Psoas muscle (tissue), 8 donors: Measurements from ENCODE around the gene TXNDC16. TPM values are rescaled to one million over a fixed set of nuclear protein-coding genes. Genes with fewer than 3 reads are reported as not detected.

Experiments used
- ATAC-seq, 4 donors: fragments of 200-7000 bp; cut with Tn5 transposase; one replicate each; pipeline ENCODE4 v1.9.1; 2020; ENCODE audit warnings: moderate library complexity in 3 of 4, mild to moderate bottlenecking in 2 of 4
- DNase-seq, 2 donors: peaks; one replicate each; pipeline ENCODE4 v3.0.0-alpha.2; 2020
- H3K27ac ChIP-seq: fragments of 200-600 bp; one replicate; pipeline ENCODE4 v1.8.0; 2022
- H3K27me3 ChIP-seq, 3 donors: fragments of 200-600 bp in 1 of 3; one replicate each; pipeline versions ENCODE4 v1.6.1 to v1.8.0; 2013 to 2022; ENCODE audit warnings: low read length in 2 of 3, mild to moderate bottlenecking in 2 of 3, moderate library complexity in 1 of 3; ENCODE audit not compliant: insufficient read depth in 3 of 3
- H3K36me3 ChIP-seq, 2 donors: fragments of 200-600 bp in 1 of 2; one replicate each; pipeline versions ENCODE4 v1.6.1 to v1.8.0; 2013 to 2022; ENCODE audit warnings: low read depth in 1 of 2, mild to moderate bottlenecking in 1 of 2, moderate library complexity in 1 of 2; ENCODE audit not compliant: insufficient read depth in 1 of 2
- H3K4me1 ChIP-seq: fragments of 200-600 bp; one replicate; pipeline ENCODE4 v1.8.0; 2022
- H3K4me3 ChIP-seq: fragments of 200-600 bp; one replicate; pipeline ENCODE4 v1.8.0; 2022; ENCODE audit warnings: mild to moderate bottlenecking
- H3K9me3 ChIP-seq: fragments of 200-600 bp; one replicate; pipeline ENCODE4 v1.8.0; 2022
- CTCF ChIP-seq: fragments of 200-600 bp; IDR thresholded peaks from one replicate; pipeline ENCODE4 v1.8.0; 2022; ENCODE audit warnings: antibody characterized with exemption
- WGBS, 3 donors: extraction: QIAGEN DNeasy Blood & Tissue Kit; methylation state at CpG; one replicate each; pipeline versions ENCODE4 v1.1.6 to v1.1.7; 2013; 5-methylcytosine and 5-hydroxymethylcytosine counted together
- intact Hi-C, 2 donors: fragments of 100-400 bp; cut with DNase I; formaldehyde crosslinking; loops; one replicate each; pipeline versions ENCODE4 v1.11.0 to v1.14.2; 2022
- polyA plus RNA-seq, 3 donors: library from polyadenylated mRNA; stranded (reverse); fragments of 200-250 nt; gene quantifications; one replicate each; pipeline ENCODE4 v1.2.3, GENCODE V29; 2013
- total RNA-seq, 4 donors: library from RNA; stranded (reverse); fragmentation: NEBNext Ultra II Directional in 2 of 4; extraction: Animal tissue kit (Norgen Biotek cat#: 25700) in 2 of 4; gene quantifications; one replicate each; pipeline versions ENCODE4 v1.2.1 to v1.2.4, GENCODE V29; 2021 to 2023
- donor health status: healthy with polysubstance abuse.
- donor health status: DM: no; HTN: no; CAD: no; lungs with moderate emphysema.
- donor health status: Bipolar disorder and iron deficiency.
- donor health status: healthy.
- donor health status: DM: yes; HTN: yes; CAD: no.
- donor health status: DM: no; HTN: no; CAD: no.
- donor health status: DM: no; HTN: no; CAD: no.
- donor health status: DM: yes; HTN: yes; CAD: no.

TXNDC16 gene
- total and polyA plus RNA-seq, 7 donors = 0.42 to 4.2 (median 1.8) TPM

GRCh38 chr14:52442602-52443001 lies 109.7 kb downstream of the TXNDC16 start:
- intact Hi-C loops = no loop called here

GRCh38 chr14:52442166-52442565 lies 110.1 kb downstream of the TXNDC16 start:
- WGBS, 3 donors = 85 to 93% (median 92%) methylated on average over 4 of the region's 4 CpGs
- H3K4me3 ChIP-seq = no peak overlapping the region

More at GRCh38 chr14:52442602-52443001, 109.7 kb downstream of the TXNDC16 start:
- no peak for TF ChIP-seq CTCF
- ATAC-seq (no peak), DNase-seq (no peak)
- Histone ChIP-seq H3K27me3 (no peaks in the 10 kb centered on the region), H3K4me1 (no peaks in the 10 kb centered on the region), H3K4me3 (no peak overlapping the region), H3K9me3 (no peaks in the 10 kb centered on the region), H3K27ac (no peak overlapping the region), H3K36me3 (peaks cover 2 to 18% of the 10 kb centered on the region in 2 donors)
- 86 to 95% (median 94%) methylated on average over 1 of the region's 1 CpG for WGBS, 3 donors

GRCh38 chr14:52439476-52439875 lies 112.8 kb downstream of the TXNDC16 start:
- TF ChIP-seq CTCF = no peak
- ATAC-seq = no peak
- H3K4me1 ChIP-seq = no peaks in the 10 kb centered on the region
- intact Hi-C loops = no loop called here
- H3K4me3 ChIP-seq = no peak overlapping the region
- no peak for DNase-seq
- WGBS, 3 donors = 94 to 97% (median 95%) methylated on average over 4 of the region's 4 CpGs
- no peaks in the 10 kb centered on the region for H3K27me3 ChIP-seq
- H3K36me3 ChIP-seq = peaks cover 0 to 15% of the 10 kb centered on the region in 2 donors
- no peak overlapping the region for H3K27ac ChIP-seq
- no peaks in the 10 kb centered on the region for H3K9me3 ChIP-seq

More at GRCh38 chr14:52442166-52442565, 110.1 kb downstream of the TXNDC16 start:
- DNase-seq (no peak), ATAC-seq (no peak)
- Histone ChIP-seq H3K27ac (no peak overlapping the region), H3K27me3 (no peaks in the 10 kb centered on the region), H3K4me1 (no peaks in the 10 kb centered on the region), H3K36me3 (peaks cover 2 to 18% of the 10 kb centered on the region in 2 donors), H3K9me3 (no peaks in the 10 kb centered on the region)
- intact Hi-C loops = no loop called here
- TF ChIP-seq CTCF = no peak

GRCh38 chr14:52434955-52435354 lies 117.3 kb downstream of the TXNDC16 start:
- Histone ChIP-seq H3K9me3 (no peaks in the 10 kb centered on the region), H3K27me3 (no peaks in the 10 kb centered on the region), H3K27ac (no peak overlapping the region), H3K4me1 (no peaks in the 10 kb centered on the region), H3K36me3 (peaks cover 0 to 16% of the 10 kb centered on the region in 2 donors), H3K4me3 (no peak overlapping the region)
- DNase-seq = no peak
- WGBS, 3 donors = 75 to 78% (median 78%) methylated on average over 1 of the region's 1 CpG
- intact Hi-C loops = no loop called here
- no peak for ATAC-seq
- TF ChIP-seq CTCF = no peak

GRCh38 chr14:52430474-52430873 lies 121.8 kb downstream of the TXNDC16 start:
- Histone ChIP-seq H3K27me3 (no peaks in the 10 kb centered on the region), H3K4me3 (no peak overlapping the region), H3K27ac (no peak overlapping the region), H3K9me3 (no peaks in the 10 kb centered on the region), H3K4me1 (no peaks in the 10 kb centered on the region), H3K36me3 (peaks cover 0 to 4% of the 10 kb centered on the region in 2 donors)
- no peak for TF ChIP-seq CTCF
- WGBS, 3 donors = 89 to 94% (median 91%) methylated on average over 2 of the region's 2 CpGs
- no peak for DNase-seq
- intact Hi-C loops = no loop called here
- ATAC-seq = no peak
